Activated naive CD4-positive, alpha-beta T cell treated with anti-CD3 and anti-CD28 coated beads, Interleukin-2, amount 10 ng/mL, durations not matched to agents 5 hours and 36 hours (primary cell): ENCODE data around the gene BCL2L12. TPM values are rescaled to one million over a fixed set of nuclear protein-coding genes. Genes with fewer than 3 reads are reported as not detected.

Experiments used
- microRNA-seq: library from miRNA; unstranded; fragments of <30 nt; microRNA quantifications from one replicate; pipeline ENCODE4 v1.2.0, GENCODE V29; 2022; ENCODE audit warnings: borderline microRNAs expressed, borderline replicate concordance
- total RNA-seq, 2 experiments: library from RNA; stranded (reverse); gene quantifications; one replicate each; pipeline ENCODE4 v1.2.3, GENCODE V29; 2021

Gene BCL2L12, protein sequence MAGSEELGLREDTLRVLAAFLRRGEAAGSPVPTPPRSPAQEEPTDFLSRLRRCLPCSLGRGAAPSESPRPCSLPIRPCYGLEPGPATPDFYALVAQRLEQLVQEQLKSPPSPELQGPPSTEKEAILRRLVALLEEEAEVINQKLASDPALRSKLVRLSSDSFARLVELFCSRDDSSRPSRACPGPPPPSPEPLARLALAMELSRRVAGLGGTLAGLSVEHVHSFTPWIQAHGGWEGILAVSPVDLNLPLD
- total RNA-seq = 10 to 100 TPM; 47.4 to 50.9 TPM

DNA sequence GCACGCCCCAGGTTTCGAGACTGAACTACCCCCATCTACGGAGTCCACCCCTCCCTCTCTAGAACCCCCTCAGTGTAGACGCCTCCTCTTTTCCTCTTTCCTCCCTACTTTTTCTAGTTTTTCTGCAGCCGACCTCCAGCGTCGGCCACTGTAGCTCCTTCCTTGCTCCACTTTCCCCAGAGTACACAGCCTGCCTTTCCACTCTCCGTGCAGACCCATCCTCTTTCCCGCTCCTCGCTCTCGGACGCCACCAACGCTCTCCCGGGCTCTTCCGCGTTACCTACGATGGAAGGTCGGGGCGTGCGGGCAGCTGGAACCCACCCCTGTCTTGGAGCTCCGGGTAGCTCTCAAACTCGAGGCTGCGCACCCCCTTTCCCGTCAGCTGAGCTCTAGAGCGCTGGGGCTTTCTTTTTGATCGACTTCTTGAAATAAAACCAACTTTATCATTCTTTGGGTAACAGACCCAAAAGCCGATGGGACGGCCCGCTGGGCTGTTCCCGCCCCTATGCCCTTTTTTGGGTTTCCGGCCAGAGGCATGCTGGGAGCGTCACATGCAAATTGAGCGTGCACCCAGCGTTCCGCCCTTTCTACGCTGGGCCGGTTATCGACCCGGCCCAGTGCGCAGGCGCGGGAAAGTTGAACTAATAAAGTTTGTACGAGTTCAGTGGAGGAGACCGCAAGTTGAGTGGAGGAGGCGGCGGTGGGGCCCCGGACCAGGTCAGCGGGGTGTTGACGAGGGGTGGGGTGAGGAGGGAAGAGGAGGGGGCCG is at the start of gene BCL2L12, which contains the start of gene IRF3:
Gene BCL2L12, plus strand, starts transcription at position 583 of the 769 bp plus-strand sequence. CDS start 760 bp downstream, outside the sequence.
Gene IRF3, minus strand, starts transcription at position 507 of the 769 bp plus-strand sequence. CDS start 1,019 bp downstream, outside the sequence.

DNA sequence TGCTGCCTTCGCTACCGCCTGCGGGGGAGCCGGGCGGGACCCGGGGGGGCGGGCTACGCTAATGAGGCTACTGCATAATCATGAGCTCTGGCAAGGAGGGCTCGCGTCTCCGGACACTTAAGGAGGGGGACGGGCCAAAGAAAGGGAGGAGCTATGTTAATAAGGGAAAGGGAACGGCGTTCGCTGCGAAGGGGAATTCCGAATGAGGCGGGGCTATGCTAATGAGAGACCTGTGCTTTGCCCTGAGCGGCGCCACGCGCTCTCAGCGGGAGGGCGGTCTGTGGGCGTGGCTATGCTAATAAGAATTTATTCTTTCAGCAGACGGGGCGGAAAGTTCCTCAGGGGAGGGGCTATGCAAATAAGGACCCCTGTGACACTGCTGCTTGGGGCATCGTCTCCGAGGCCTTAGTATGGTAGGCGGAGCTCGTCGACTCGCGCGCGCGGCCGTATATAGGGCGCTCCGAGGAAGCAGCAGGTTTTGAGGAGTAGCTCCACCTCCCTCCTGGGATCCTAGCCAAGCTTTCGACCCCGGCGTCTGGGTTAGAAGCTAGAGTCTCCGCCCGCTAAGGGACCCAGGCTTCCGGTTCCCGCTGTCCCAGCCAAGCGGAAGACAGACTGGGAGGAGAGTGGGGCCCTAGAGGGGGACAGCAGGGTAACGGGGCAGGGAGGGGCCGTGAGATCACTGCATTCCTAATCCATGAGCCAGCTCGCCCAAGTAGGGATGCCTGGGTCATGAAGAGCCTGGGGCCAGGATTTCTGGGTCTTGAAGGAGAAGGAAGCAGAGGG is 25.4 kb upstream of the BCL2L12 start, which contains the start of gene RRAS:
Gene RRAS, minus strand, starts transcription at position 31 of the 786 bp plus-strand sequence. CDS start 45 bp downstream, outside the sequence.

DNA sequence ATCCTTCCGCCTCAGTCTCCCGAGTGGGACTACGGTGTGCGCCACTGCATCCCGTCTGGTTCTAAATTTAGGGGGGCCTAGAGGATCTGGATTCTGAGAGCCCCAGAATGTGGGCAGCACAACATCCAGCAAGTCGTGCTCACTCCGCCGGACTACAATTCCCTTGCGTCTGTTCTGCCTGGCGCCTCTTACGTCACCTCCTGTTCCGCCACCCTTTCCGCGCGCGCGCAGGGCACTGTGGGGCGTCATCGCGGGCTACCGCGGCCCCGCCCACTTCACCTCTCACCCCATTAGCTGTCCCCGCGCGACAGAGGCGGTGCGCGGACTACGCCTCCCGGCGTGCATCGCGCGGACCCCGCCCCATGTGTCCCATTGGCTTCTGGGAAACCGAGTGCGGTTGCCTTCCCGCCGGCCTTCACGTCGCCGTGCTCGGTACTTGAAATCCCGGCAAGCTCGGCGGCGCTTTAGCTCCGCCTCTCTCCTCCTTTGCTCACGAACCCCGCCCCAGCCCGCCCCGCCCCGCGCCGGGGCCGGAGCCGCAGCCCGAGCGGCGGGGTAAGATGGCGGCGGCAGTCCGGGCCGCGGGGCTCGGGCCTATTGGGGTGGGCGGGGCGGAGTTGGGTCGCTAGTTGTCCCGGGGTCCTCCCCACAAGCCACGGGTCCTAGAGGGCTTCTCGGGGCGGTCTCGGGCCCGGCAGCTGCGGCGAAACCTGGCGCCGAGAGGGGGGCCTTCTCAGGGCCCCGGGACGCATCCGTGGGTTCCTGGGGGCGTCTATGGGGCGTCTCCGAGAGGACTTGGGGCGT is 23.8 kb upstream of the BCL2L12 start, which contains the start of gene SCAF1:
Gene SCAF1, plus strand, starts transcription at position 522 of the 804 bp plus-strand sequence. CDS start 2,818 bp downstream, outside the sequence.

DNA sequence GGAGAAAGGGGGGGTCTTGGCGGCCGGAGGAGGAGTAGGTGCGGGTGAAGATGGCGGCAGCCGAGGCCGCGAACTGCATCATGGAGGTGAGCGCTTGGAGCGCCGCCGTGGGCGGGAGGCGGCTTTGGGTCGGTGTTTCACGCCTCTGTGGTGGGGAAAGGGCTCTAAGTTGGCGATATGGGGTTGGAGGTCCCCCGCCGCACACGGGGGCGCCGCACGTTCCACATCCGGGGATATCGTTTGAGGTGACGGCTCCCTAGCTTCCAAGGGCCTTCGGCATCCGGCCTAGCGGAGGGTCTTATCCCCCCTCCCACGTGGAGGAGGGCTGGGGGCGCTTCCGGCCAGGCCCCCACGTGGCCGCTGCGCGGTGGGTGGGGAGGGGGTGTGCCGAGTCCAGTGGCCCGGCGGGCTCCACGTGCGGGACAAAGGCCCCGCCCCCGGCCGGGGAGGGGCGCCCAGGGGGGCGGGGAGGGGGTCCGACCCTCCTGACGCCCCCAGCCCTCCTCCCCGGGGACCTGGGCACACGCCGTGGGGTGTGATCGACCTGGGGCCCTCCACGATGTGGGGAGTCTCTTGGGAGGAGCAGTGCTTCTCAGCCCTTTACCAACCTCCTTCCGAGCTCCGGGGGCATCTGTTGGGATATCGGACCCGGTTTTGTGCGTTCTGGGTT is 11.6 kb downstream of the BCL2L12 start, which contains the start of gene PRMT1:
Gene PRMT1, plus strand, starts transcription at position 41 of the 670 bp plus-strand sequence. Its CDS starts 10 bp downstream, at position 51.

DNA sequence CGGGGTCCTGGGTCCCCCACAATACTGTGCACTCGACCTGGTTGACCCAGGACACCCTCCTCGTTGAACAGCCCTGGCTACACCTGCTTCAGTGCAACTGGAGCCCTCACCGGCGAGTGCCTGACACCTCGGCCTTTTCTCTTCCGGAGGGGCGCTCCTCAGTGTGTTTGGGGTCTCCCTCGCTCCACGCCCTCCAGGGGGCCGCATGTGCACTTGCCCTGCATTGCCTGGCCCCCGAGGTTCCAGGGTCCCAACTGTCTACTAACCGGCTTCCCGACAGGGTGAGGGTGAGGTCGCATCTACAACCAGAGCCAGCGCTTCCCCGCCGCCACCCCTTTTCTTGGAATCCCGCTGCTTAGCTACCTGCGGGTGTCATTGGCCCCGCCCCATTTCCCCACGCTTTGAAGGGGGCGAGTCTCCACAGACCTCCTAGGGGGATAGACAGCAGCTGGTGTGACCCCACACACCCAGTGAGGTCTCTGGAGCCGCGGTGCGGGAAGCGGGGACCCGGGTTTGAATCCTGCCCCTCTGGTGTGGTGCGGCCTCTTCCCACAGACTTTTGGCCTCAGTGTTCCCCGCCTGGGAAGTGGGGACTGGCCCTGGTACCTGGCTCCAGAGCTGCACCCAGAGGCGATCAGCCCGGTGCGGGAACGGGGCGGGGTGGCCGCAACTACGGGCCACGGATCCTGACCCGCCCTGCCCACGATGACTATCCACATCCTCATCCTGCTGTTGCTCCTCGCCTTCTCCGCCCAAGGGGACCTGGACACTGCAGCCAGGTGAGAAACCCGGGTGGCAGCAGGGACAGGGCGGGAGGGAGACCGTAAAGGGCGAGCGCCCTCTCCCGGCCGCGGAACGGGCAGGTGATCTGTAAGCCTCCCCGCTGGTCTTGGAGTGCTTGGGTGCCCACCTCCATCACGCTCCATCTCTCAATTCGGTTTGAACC is 23.7 kb downstream of the BCL2L12 start, which contains the start of gene ADM5:
Gene ADM5, plus strand, starts transcription at position 462 of the 946 bp plus-strand sequence. Its CDS starts 244 bp downstream, at position 706.

DNA sequence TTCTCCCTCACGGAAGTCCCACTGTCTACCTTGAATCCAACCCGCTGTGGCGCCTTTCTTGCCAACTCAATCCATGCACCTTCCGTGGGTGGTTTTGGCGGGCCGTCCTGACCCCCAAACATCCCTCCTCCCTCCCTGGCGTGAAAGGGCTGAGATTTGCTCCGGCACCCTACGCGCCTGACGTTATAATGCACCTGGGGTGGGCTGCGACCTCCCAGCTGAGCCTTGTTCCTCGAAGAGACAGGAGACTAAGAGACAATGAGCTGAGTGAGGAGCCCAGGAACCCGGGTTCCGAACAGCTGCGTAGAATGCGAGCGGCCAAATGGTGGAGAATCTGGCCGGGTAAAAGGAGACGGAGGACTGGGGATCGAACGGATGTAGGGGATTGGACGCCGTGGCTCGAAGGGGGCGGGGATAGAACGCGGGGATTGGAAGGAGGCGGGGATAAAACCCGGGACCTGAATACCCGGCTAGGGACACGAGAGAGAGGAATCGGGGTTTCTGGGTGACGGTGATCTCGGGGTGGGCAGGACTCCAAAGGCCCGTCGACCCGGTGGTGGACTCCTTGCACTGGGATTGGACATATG is 25.0 kb downstream of the BCL2L12 start, which contains the start of gene CPT1C:
Gene CPT1C, plus strand, starts transcription at position 461 of the 587 bp plus-strand sequence. CDS start 1,137 bp downstream, outside the sequence.

Small RNA genes lying within 50 kb of the gene (microRNA-seq; reads per million reads assigned to microRNA genes)
- not detected for gene MIR5088

Other genes starting within 250 kb of the BCL2L12 start
- 1 to 10 TPM; 1.4 to 1.5 TPM for gene PTH2, start 242.5 kb upstream of the BCL2L12 start, total RNA-seq
- not detected for gene GFY, start 240.5 kb upstream of the BCL2L12 start, total RNA-seq
- under 1 TPM; 0.19 to 0.23 TPM for gene SLC17A7, start 224.4 kb upstream of the BCL2L12 start, total RNA-seq
- gene PIH1D1, start 214.1 kb upstream of the BCL2L12 start, total RNA-seq = 100 to 1,000 TPM; 175 to 179 TPM
- gene ALDH16A1, start 212.7 kb upstream of the BCL2L12 start, total RNA-seq = 10 to 100 TPM; 45.2 to 49.4 TPM
- 100 to 1,000 TPM; 398 to 423 TPM for gene FLT3LG, start 191.7 kb upstream of the BCL2L12 start, total RNA-seq
- gene RPL13A, start 178.3 kb upstream of the BCL2L12 start, total RNA-seq = 1,000 to 10,000 TPM; 3,272 to 3,289 TPM
- gene RPS11, start 169.5 kb upstream of the BCL2L12 start, total RNA-seq = 1,000 to 10,000 TPM; 3,280 to 3,427 TPM
- 10 to 100 TPM; 28.0 to 34.5 TPM for gene FCGRT, start 153.3 kb upstream of the BCL2L12 start, total RNA-seq
- 1 to 10 TPM; 1.8 to 2.6 TPM for gene RCN3, start 137.9 kb upstream of the BCL2L12 start, total RNA-seq
- 100 to 1,000 TPM; 408 to 414 TPM for gene NOSIP, start 85.4 kb upstream of the BCL2L12 start, total RNA-seq
- 1 to 10 TPM; 1.8 to 2.2 TPM for gene PRRG2, start 84.6 kb upstream of the BCL2L12 start, total RNA-seq
- 10 to 100 TPM; 39.3 to 40.8 TPM for gene PRR12, start 74.8 kb upstream of the BCL2L12 start, total RNA-seq
- 10 to 100 TPM; 13.7 to 13.8 TPM for gene RRAS, start 25.8 kb upstream of the BCL2L12 start, total RNA-seq
- gene SCAF1, start 23.7 kb upstream of the BCL2L12 start, total RNA-seq = 10 to 100 TPM; 53.6 to 55.0 TPM
- gene IRF3, start 76 bp upstream of the BCL2L12 start, total RNA-seq = 100 to 1,000 TPM; 148 to 156 TPM
- gene PRMT1, start 11.3 kb downstream of the BCL2L12 start, total RNA-seq = 100 to 1,000 TPM; 115 to 116 TPM
- gene ADM5, start 23.7 kb downstream of the BCL2L12 start, total RNA-seq = 1 to 10 TPM; 4.8 to 5.3 TPM
- gene CPT1C, start 25.2 kb downstream of the BCL2L12 start, total RNA-seq = 1 to 10 TPM; 1.3 to 1.6 TPM
- gene TSKS, start 97.4 kb downstream of the BCL2L12 start, total RNA-seq = 1 to 10 TPM; 1.2 to 1.7 TPM
- gene AP2A1, start 101.1 kb downstream of the BCL2L12 start, total RNA-seq = 10 to 100 TPM; 65.0 to 66.1 TPM
- 10 to 100 TPM; 15.4 to 16.7 TPM for gene FUZ, start 147.4 kb downstream of the BCL2L12 start, total RNA-seq
- gene MED25, start 152.4 kb downstream of the BCL2L12 start, total RNA-seq = 10 to 100 TPM; 49.9 to 51.3 TPM
- 10 to 100 TPM; 78.1 to 84.8 TPM for gene PTOV1, start 185.2 kb downstream of the BCL2L12 start, total RNA-seq
- gene PNKP, start 201.6 kb downstream of the BCL2L12 start, total RNA-seq = 100 to 1,000 TPM; 125 to 139 TPM
- gene AKT1S1, start 211.4 kb downstream of the BCL2L12 start, total RNA-seq = 10 to 100 TPM; 19.8 to 20.9 TPM
- 10 to 100 TPM; 44.5 to 49.3 TPM for gene TBC1D17, start 211.8 kb downstream of the BCL2L12 start, total RNA-seq
- gene IL4I1, start 231.0 kb downstream of the BCL2L12 start, total RNA-seq = 1 to 10 TPM; 2.4 to 3.7 TPM